ENCODE measurements around the gene NOP53. TPM values are rescaled to one million over a fixed set of nuclear protein-coding genes. Genes with fewer than 3 reads are reported as not detected.
"Not testable (repeated sequence)": the region's sequence is repeated elsewhere in the genome, so short reads cannot be mapped to it uniquely, and the experiment has no call there.

The NOP53 gene
- total RNA-seq, 1 donor = 55.7 TPM

GRCh38 chr19:47781590-47782262 is 36.4 kb downstream of the NOP53 start:
- peak; percentile 48 for DNase-seq (ENCODE audit: insufficient read length, low spot score, missing footprints)
- Histone ChIP-seq H2AFZ (ENCODE audit: low read length) (no peak overlapping the region), H3K79me2 (ENCODE audit: insufficient read depth, low read length) (peaks cover 37% of the 10 kb centered on the region), H4K20me1 (ENCODE audit: insufficient read depth, low read length) (peaks cover 27% of the 10 kb centered on the region), H3K27me3 (ENCODE audit: insufficient read depth, low read length) (no peaks in the 10 kb centered on the region), H3K4me1 (ENCODE audit: insufficient read depth, low read length) (peaks cover 14% of the 10 kb centered on the region), H3K4me2 (ENCODE audit: insufficient read depth, low read length) (no peak overlapping the region), H3K4me3 (ENCODE audit: insufficient read depth, low read length) (no peak overlapping the region), H3K9me3 (ENCODE audit: low read depth, low read length) (no peaks in the 10 kb centered on the region), H3K27ac (ENCODE audit: low read depth, low read length) (no peak overlapping the region), H3K36me3 (ENCODE audit: insufficient read depth, low read length) (peaks cover 46% of the 10 kb centered on the region)
- no peak for TF ChIP-seq CTCF (IDR thresholded peaks at IDR 0.05; ENCODE audit: extremely low read depth, low read depth, low read length)

- Histone ChIP-seq H3K79me2 (ENCODE audit: insufficient read depth, low read length) (peaks cover under 1% of the 10 kb centered on the region), H3K27me3 (ENCODE audit: insufficient read depth, low read length) (no peaks in the 10 kb centered on the region), H2AFZ (ENCODE audit: low read length) (no peak overlapping the region), H3K4me1 (ENCODE audit: insufficient read depth, low read length) (no peaks in the 10 kb centered on the region), H3K4me2 (ENCODE audit: insufficient read depth, low read length) (no peak overlapping the region), H4K20me1 (ENCODE audit: insufficient read depth, low read length) (peaks cover 7% of the 10 kb centered on the region), H3K27ac (ENCODE audit: low read depth, low read length) (no peak overlapping the region), H3K36me3 (ENCODE audit: insufficient read depth, low read length) (peaks cover 37% of the 10 kb centered on the region), H3K4me3 (ENCODE audit: insufficient read depth, low read length) (no peak overlapping the region), H3K9me3 (ENCODE audit: low read depth, low read length) (no peaks in the 10 kb centered on the region)
- TF ChIP-seq CTCF (IDR thresholded peaks at IDR 0.05; ENCODE audit: extremely low read depth, low read depth, low read length) = no peak
- no peak for DNase-seq (ENCODE audit: insufficient read length, low spot score, missing footprints)
These were observed 41.2 kb downstream of the NOP53 start for GRCh38 chr19:47786566-47786965.

- H3K27me3 ChIP-seq (ENCODE audit: insufficient read depth, low read length); H4K20me1 ChIP-seq (ENCODE audit: insufficient read depth, low read length); H3K9me3 ChIP-seq (ENCODE audit: low read depth, low read length); H3K79me2 ChIP-seq (ENCODE audit: insufficient read depth, low read length); H2AFZ ChIP-seq (ENCODE audit: low read length); DNase-seq (ENCODE audit: insufficient read length, low spot score, missing footprints); H3K4me2 ChIP-seq (ENCODE audit: insufficient read depth, low read length); H3K4me3 ChIP-seq (ENCODE audit: insufficient read depth, low read length); H3K27ac ChIP-seq (ENCODE audit: low read depth, low read length); H3K4me1 ChIP-seq (ENCODE audit: insufficient read depth, low read length): not testable (repeated sequence)
- H3K36me3 ChIP-seq (ENCODE audit: insufficient read depth, low read length) = peaks cover 30% of the 10 kb centered on the region
These were observed 42.0 kb downstream of the NOP53 start for GRCh38 chr19:47787307-47787706.

- not testable (repeated sequence) for H3K4me1 ChIP-seq (ENCODE audit: insufficient read depth, low read length); H3K4me2 ChIP-seq (ENCODE audit: insufficient read depth, low read length); H3K4me3 ChIP-seq (ENCODE audit: insufficient read depth, low read length); H3K9me3 ChIP-seq (ENCODE audit: low read depth, low read length); H2AFZ ChIP-seq (ENCODE audit: low read length); H4K20me1 ChIP-seq (ENCODE audit: insufficient read depth, low read length); H3K27me3 ChIP-seq (ENCODE audit: insufficient read depth, low read length); H3K36me3 ChIP-seq (ENCODE audit: insufficient read depth, low read length); H3K79me2 ChIP-seq (ENCODE audit: insufficient read depth, low read length); DNase-seq (ENCODE audit: insufficient read length, low spot score, missing footprints); H3K27ac ChIP-seq (ENCODE audit: low read depth, low read length)
These were observed 44.5 kb downstream of the NOP53 start for GRCh38 chr19:47789811-47790210.

GRCh38 chr19:47790398-47790814 is 45.1 kb downstream of the NOP53 start:
- Histone ChIP-seq H3K79me2 (ENCODE audit: insufficient read depth, low read length) (no peaks in the 10 kb centered on the region), H3K9me3 (ENCODE audit: low read depth, low read length) (no peaks in the 10 kb centered on the region), H2AFZ (ENCODE audit: low read length) (no peak overlapping the region), H3K4me3 (ENCODE audit: insufficient read depth, low read length) (no peak overlapping the region), H3K36me3 (ENCODE audit: insufficient read depth, low read length) (peaks cover 4% of the 10 kb centered on the region), H4K20me1 (ENCODE audit: insufficient read depth, low read length) (no peaks in the 10 kb centered on the region), H3K4me2 (ENCODE audit: insufficient read depth, low read length) (no peak overlapping the region), H3K4me1 (ENCODE audit: insufficient read depth, low read length) (no peaks in the 10 kb centered on the region), H3K27ac (ENCODE audit: low read depth, low read length) (no peak overlapping the region), H3K27me3 (ENCODE audit: insufficient read depth, low read length) (no peaks in the 10 kb centered on the region)
- DNase-seq (ENCODE audit: insufficient read length, low spot score, missing footprints) = peak; percentile 92
- TF ChIP-seq CTCF (IDR thresholded peaks at IDR 0.05; ENCODE audit: extremely low read depth, low read depth, low read length) = peak; percentile 88

Data from osteoblast (primary cell).